Prostate gland (tissue), 2 donors: ENCODE measurements around the gene GRB10. TPM values are rescaled to one million over a fixed set of nuclear protein-coding genes. Genes with fewer than 3 reads are reported as not detected.
"Not testable (repeated sequence)": the region's sequence is repeated elsewhere in the genome, so short reads cannot be mapped to it uniquely, and the experiment has no call there.

ENCODE experiments used
- DNase-seq: peaks from one replicate; pipeline ENCODE4 v3.0.0-alpha.2; 2019; ENCODE audit warnings: low spot score
- H3K27ac ChIP-seq, 2 donors: fragments of 200-600 bp; sonication (generic); 2 replicates each; pipeline ENCODE4 v1.5.1; 2017 to 2019
- H3K27me3 ChIP-seq: fragments of 200-600 bp; sonication (generic); replicated peaks from 2 replicates; pipeline ENCODE4 v1.5.1; 2019; ENCODE audit not compliant: insufficient read depth
- H3K36me3 ChIP-seq, 2 donors: fragments of 200-600 bp; sonication (generic); 1 replicate in 1 of 2; 2 replicates in 1 of 2; pipeline versions ENCODE4 v1.5.1 to v1.8.1; 2017 to 2019
- H3K4me1 ChIP-seq: fragments of 200-600 bp; sonication (generic); replicated peaks from 2 replicates; pipeline ENCODE4 v1.5.1; 2019
- H3K4me3 ChIP-seq, 2 donors: fragments of 200-600 bp; sonication (generic); 2 replicates each; pipeline ENCODE4 v1.5.1; 2017 to 2019
- H3K9me3 ChIP-seq: fragments of 200-600 bp; sonication (generic); 2 replicates; pipeline ENCODE4 v1.5.1; 2017
- CTCF ChIP-seq, 4 experiments: fragments of 200-600 bp in 2 of 4; fragments of 450-650 bp in 2 of 4; sonication (generic) in 2 of 4; IDR thresholded peaks; 1 replicate in 3 of 4; 2 replicates in 1 of 4; pipeline ENCODE4 v1.5.1; 2016 to 2019; ENCODE audit warnings: antibody characterized with exemption in 4 of 4, mild to moderate bottlenecking in 2 of 4, moderate library complexity in 2 of 4
- POLR2A ChIP-seq: fragments of 450-650 bp; IDR thresholded peaks from one replicate; pipeline ENCODE4 v1.6.1; 2016; ENCODE audit warnings: antibody characterized with exemption, mild to moderate bottlenecking
- POLR2AphosphoS5 ChIP-seq: sonication (generic); formaldehyde crosslinking; IDR thresholded peaks from one replicate; pipeline ENCODE4 v1.6.1; 2017; ENCODE audit warnings: antibody characterized with exemption
- WGBS: methylation state at CpG from one replicate; pipeline ENCODE4 v1.1.5; 2018; 5-methylcytosine and 5-hydroxymethylcytosine counted together
- intact Hi-C: fragments of 100-400 bp; cut with DNase I; formaldehyde crosslinking; loops from one replicate; pipeline ENCODE4 v1.14.2; 2022
- total RNA-seq, 2 donors: library from RNA; depleted of rRNA; stranded (reverse); fragments of >200 nt; gene quantifications; one replicate each; pipeline ENCODE4 v1.1.0, GENCODE V29; 2016

The GRB10 gene
- total RNA-seq, 2 donors from 2014 or later: 54.3 to 63.1 TPM

GRCh38 chr7:50577569-50577968, 205.1 kb downstream of the GRB10 start:
- DNase-seq: no peak
- no peaks in the 10 kb centered on the region for H3K4me1 ChIP-seq
- H3K4me3 ChIP-seq: no peak overlapping the region
- no peaks in the 10 kb centered on the region for H3K9me3 ChIP-seq
- TF ChIP-seq POLR2A (no peak), CTCF (IDR thresholded peaks at IDR 0.05) (no peak), POLR2AphosphoS5 (no peak)
- WGBS: 95% methylated on average over 10 of the region's 10 CpGs
- intact Hi-C loops: no loop called here
- no peak overlapping the region for H3K27ac ChIP-seq
- H3K27me3 ChIP-seq: no peaks in the 10 kb centered on the region
- H3K36me3 ChIP-seq: no peaks in the 10 kb centered on the region

- H3K4me1 ChIP-seq, H3K27ac ChIP-seq, H3K36me3 ChIP-seq, H3K4me3 ChIP-seq, DNase-seq, H3K27me3 ChIP-seq, H3K9me3 ChIP-seq, intact Hi-C loops: not testable (repeated sequence)
- 75% methylated on average over 6 of the region's 6 CpGs for WGBS
Observed at GRCh38 chr7:50576388-50576787, 206.3 kb downstream of the GRB10 start.

- Histone ChIP-seq H3K27me3 (no peaks in the 10 kb centered on the region), H3K4me3 (no peak overlapping the region), H3K4me1 (no peaks in the 10 kb centered on the region), H3K36me3 (no peaks in the 10 kb centered on the region), H3K9me3 (no peaks in the 10 kb centered on the region), H3K27ac (no peak overlapping the region)
- 76% methylated on average over 6 of the region's 6 CpGs for WGBS
- DNase-seq: no peak
- intact Hi-C loops: no loop called here
- TF ChIP-seq POLR2A (no peak), POLR2AphosphoS5 (no peak), CTCF (IDR thresholded peaks at IDR 0.05) (no peak)
Observed at GRCh38 chr7:50567715-50568261, 214.9 kb downstream of the GRB10 start.

GRCh38 chr7:50565977-50566376, 216.7 kb downstream of the GRB10 start:
- DNase-seq: no peak
- TF ChIP-seq POLR2AphosphoS5 (no peak), CTCF (IDR thresholded peaks at IDR 0.05) (no peak), POLR2A (no peak)
- no peaks in the 10 kb centered on the region for H3K27me3 ChIP-seq
- H3K4me3 ChIP-seq: no peak overlapping the region
- H3K36me3 ChIP-seq: no peaks in the 10 kb centered on the region
- H3K9me3 ChIP-seq: no peaks in the 10 kb centered on the region
- H3K4me1 ChIP-seq: no peaks in the 10 kb centered on the region
- WGBS: 58% methylated on average over 5 of the region's 5 CpGs
- intact Hi-C loops: no loop called here
- H3K27ac ChIP-seq: no peak overlapping the region

- intact Hi-C loops: no loop called here
- DNase-seq: no peak
Observed at GRCh38 chr7:50565559-50565916, 217.2 kb downstream of the GRB10 start.

More at GRCh38 chr7:50565559-50565916, 217.2 kb downstream of the GRB10 start:
- Histone ChIP-seq H3K9me3 (no peaks in the 10 kb centered on the region), H3K36me3 (no peaks in the 10 kb centered on the region), H3K4me3 (no peak overlapping the region), H3K4me1 (no peaks in the 10 kb centered on the region), H3K27me3 (no peaks in the 10 kb centered on the region), H3K27ac (no peak overlapping the region)
- TF ChIP-seq CTCF (IDR thresholded peaks at IDR 0.05) (no peak), POLR2A (no peak), POLR2AphosphoS5 (no peak)
- 35% methylated on average over 2 of the region's 2 CpGs for WGBS
